Neural progenitor cell (in vitro differentiated cells): ENCODE results near the gene PCCA. TPM values are rescaled to one million over a fixed set of nuclear protein-coding genes. Genes with fewer than 3 reads are reported as not detected.

ENCODE experiments used
- DNase-seq: peaks from one replicate; pipeline ENCODE4 v3.0.0-alpha.2; 2016; ENCODE audit warnings: low spot score
- H2AFZ ChIP-seq: fragments of 200-600 bp; sonication (generic); replicated peaks from 2 replicates; pipeline ENCODE4 v1.6.1; 2016; ENCODE audit warnings: antibody characterized with exemption
- H3F3A ChIP-seq: fragments of 200-600 bp; sonication (generic); 2 replicates; pipeline ENCODE4 v1.6.1; 2016; ENCODE audit warnings: antibody characterized with exemption, low read depth
- H3K27ac ChIP-seq: fragments of 200-600 bp; sonication (generic); 2 replicates; pipeline ENCODE4 v1.5.1; 2016; ENCODE audit warnings: mild to moderate bottlenecking
- H3K27me3 ChIP-seq: fragments of 200-600 bp; sonication (generic); 2 replicates; pipeline ENCODE4 v1.6.1; 2016; ENCODE audit warnings: mild to moderate bottlenecking, moderate library complexity
- H3K36me3 ChIP-seq: fragments of 200-600 bp; sonication (generic); 2 replicates; pipeline ENCODE4 v1.5.1; 2016
- H3K4me1 ChIP-seq: fragments of 200-600 bp; sonication (generic); 2 replicates; pipeline ENCODE4 v1.6.1; 2016; ENCODE audit warnings: mixed run types
- H3K4me2 ChIP-seq: fragments of 200-600 bp; sonication (generic); 2 replicates; pipeline ENCODE4 v1.6.1; 2016
- H3K4me3 ChIP-seq: fragments of 200-600 bp; sonication (generic); 2 replicates; pipeline ENCODE4 v1.5.1; 2016
- H3K79me2 ChIP-seq: fragments of 200-600 bp; sonication (generic); 2 replicates; pipeline ENCODE4 v1.6.1; 2016; ENCODE audit warnings: low read depth
- H3K9ac ChIP-seq: fragments of 200-600 bp; sonication (generic); 2 replicates; pipeline ENCODE4 v1.6.1; 2016
- H3K9me3 ChIP-seq: fragments of 200-600 bp; sonication (generic); 2 replicates; pipeline ENCODE4 v1.5.1; 2016; ENCODE audit warnings: low read depth
- H4K20me1 ChIP-seq: fragments of 200-600 bp; sonication (generic); 2 replicates; pipeline ENCODE4 v1.6.1; 2016; ENCODE audit warnings: low read depth
- H3K27ac Mint-ChIP-seq: 3 replicates; pipeline ENCODE4 v1.8.0; 2021; ENCODE audit warnings: mixed read lengths
- H3K27me3 Mint-ChIP-seq: 2 replicates; pipeline ENCODE4 v1.8.0; 2022; ENCODE audit warnings: low read depth, mild to moderate bottlenecking, inconsistent platforms, moderate library complexity, mixed read lengths; ENCODE audit not compliant: insufficient read depth
- H3K36me3 Mint-ChIP-seq: 3 replicates; pipeline ENCODE4 v1.8.0; 2021; ENCODE audit warnings: mixed read lengths
- H3K4me1 Mint-ChIP-seq: 3 replicates; pipeline ENCODE4 v1.8.0; 2021; ENCODE audit warnings: mixed read lengths
- H3K4me3 Mint-ChIP-seq: 3 replicates; pipeline ENCODE4 v1.8.0; 2021; ENCODE audit warnings: mild to moderate bottlenecking, moderate library complexity, mixed read lengths
- H3K9me3 Mint-ChIP-seq: 3 replicates; pipeline ENCODE4 v1.8.0; 2020; ENCODE audit warnings: mixed read lengths
- EZH2 ChIP-seq: fragments of 200-600 bp; sonication (generic); IDR thresholded peaks from 2 replicates; pipeline ENCODE4 v1.6.1; 2017; ENCODE audit warnings: antibody characterized with exemption, mild to moderate bottlenecking, moderate library complexity
- EZH2phosphoT487 ChIP-seq: fragments of 200-600 bp; sonication (generic); IDR thresholded peaks from 2 replicates; pipeline ENCODE4 v1.6.1; 2017; ENCODE audit warnings: antibody characterized with exemption
- total RNA-seq: library from RNA; depleted of rRNA; stranded (reverse); fragments of >200 nt; gene quantifications from 2 replicates; pipeline ENCODE4 v1.2.3, GENCODE V29; 2015; ENCODE audit warnings: low replicate concordance
- TF ChIP-seq, protein P1 (sequence below): fragments of 200-600 bp; sonication (generic); IDR thresholded peaks from 2 replicates; pipeline ENCODE4 v1.5.1; 2017; ENCODE audit warnings: antibody characterized with exemption, mild to moderate bottlenecking

The PCCA gene
- total RNA-seq, 1 donor from 2014 or later, result 60.6 TPM

- no peaks in the 10 kb centered on the region for H4K20me1 ChIP-seq
- no peak overlapping the region for H3K27ac ChIP-seq
- DNase-seq, result no peak
- Mint-ChIP-seq H3K4me3 (no peak overlapping the region), H3K27ac (no peak overlapping the region), H3K27me3 (no peaks in the 10 kb centered on the region), H3K9me3 (no peaks in the 10 kb centered on the region), H3K36me3 (peaks cover 10% of the 10 kb centered on the region), H3K4me1 (peaks cover 49% of the 10 kb centered on the region)
- peaks cover 33% of the 10 kb centered on the region for H3K4me1 ChIP-seq
- no peaks in the 10 kb centered on the region for H3K27me3 ChIP-seq
- TF ChIP-seq, protein P1, sequence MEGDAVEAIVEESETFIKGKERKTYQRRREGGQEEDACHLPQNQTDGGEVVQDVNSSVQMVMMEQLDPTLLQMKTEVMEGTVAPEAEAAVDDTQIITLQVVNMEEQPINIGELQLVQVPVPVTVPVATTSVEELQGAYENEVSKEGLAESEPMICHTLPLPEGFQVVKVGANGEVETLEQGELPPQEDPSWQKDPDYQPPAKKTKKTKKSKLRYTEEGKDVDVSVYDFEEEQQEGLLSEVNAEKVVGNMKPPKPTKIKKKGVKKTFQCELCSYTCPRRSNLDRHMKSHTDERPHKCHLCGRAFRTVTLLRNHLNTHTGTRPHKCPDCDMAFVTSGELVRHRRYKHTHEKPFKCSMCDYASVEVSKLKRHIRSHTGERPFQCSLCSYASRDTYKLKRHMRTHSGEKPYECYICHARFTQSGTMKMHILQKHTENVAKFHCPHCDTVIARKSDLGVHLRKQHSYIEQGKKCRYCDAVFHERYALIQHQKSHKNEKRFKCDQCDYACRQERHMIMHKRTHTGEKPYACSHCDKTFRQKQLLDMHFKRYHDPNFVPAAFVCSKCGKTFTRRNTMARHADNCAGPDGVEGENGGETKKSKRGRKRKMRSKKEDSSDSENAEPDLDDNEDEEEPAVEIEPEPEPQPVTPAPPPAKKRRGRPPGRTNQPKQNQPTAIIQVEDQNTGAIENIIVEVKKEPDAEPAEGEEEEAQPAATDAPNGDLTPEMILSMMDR, result no peak
- TF ChIP-seq EZH2 (no peak), EZH2phosphoT487 (no peak)
- no peak overlapping the region for H3K4me2 ChIP-seq
- peaks cover 12% of the 10 kb centered on the region for H3F3A ChIP-seq
- no peaks in the 10 kb centered on the region for H3K36me3 ChIP-seq
- no peak overlapping the region for H3K4me3 ChIP-seq
- H3K9me3 ChIP-seq, result no peaks in the 10 kb centered on the region
- H2AFZ ChIP-seq, result no peak overlapping the region
- no peaks in the 10 kb centered on the region for H3K79me2 ChIP-seq
- H3K9ac ChIP-seq, result no peak overlapping the region
Measured at GRCh38 chr13:100519626-100520025, 430.7 kb downstream of the PCCA start.

GRCh38 chr13:100520936-100521850 is 432.3 kb downstream of the PCCA start:
- H4K20me1 ChIP-seq, result no peaks in the 10 kb centered on the region
- H3K27ac ChIP-seq, result no peak overlapping the region
- H3F3A ChIP-seq, result peaks cover 11% of the 10 kb centered on the region
- peak overlapping the region; percentile 42 for H3K4me2 ChIP-seq
- H3K9ac ChIP-seq, result no peak overlapping the region
- H3K9me3 Mint-ChIP-seq, result no peaks in the 10 kb centered on the region
- peaks cover 52% of the 10 kb centered on the region for H3K4me1 Mint-ChIP-seq
- no peaks in the 10 kb centered on the region for H3K9me3 ChIP-seq
- peaks cover 10% of the 10 kb centered on the region for H3K36me3 Mint-ChIP-seq
- no peak overlapping the region for H3K4me3 Mint-ChIP-seq
- no peaks in the 10 kb centered on the region for H3K36me3 ChIP-seq
- peaks cover 2% of the 10 kb centered on the region for H3K27me3 Mint-ChIP-seq
- DNase-seq, result peak; percentile 67
- TF ChIP-seq EZH2, result no peak
- no peak for TF ChIP-seq EZH2phosphoT487
- TF ChIP-seq, protein P1, result no peak
- H3K27ac Mint-ChIP-seq, result peak overlapping the region; percentile 22
- peaks cover 36% of the 10 kb centered on the region for H3K4me1 ChIP-seq
- H3K27me3 ChIP-seq, result no peaks in the 10 kb centered on the region
- no peaks in the 10 kb centered on the region for H3K79me2 ChIP-seq
- H3K4me3 ChIP-seq, result no peak overlapping the region
- H2AFZ ChIP-seq, result no peak overlapping the region

- Histone ChIP-seq H3K9ac (no peak overlapping the region), H3K4me1 (peaks cover 37% of the 10 kb centered on the region), H3K36me3 (no peaks in the 10 kb centered on the region), H3F3A (peaks cover 11% of the 10 kb centered on the region), H3K79me2 (no peaks in the 10 kb centered on the region), H2AFZ (no peak overlapping the region), H3K4me3 (no peak overlapping the region), H3K27me3 (no peaks in the 10 kb centered on the region), H3K4me2 (peak overlapping the region; percentile 24), H3K9me3 (no peaks in the 10 kb centered on the region), H3K27ac (no peak overlapping the region), H4K20me1 (no peaks in the 10 kb centered on the region)
- Mint-ChIP-seq H3K4me1 (peaks cover 51% of the 10 kb centered on the region), H3K4me3 (no peak overlapping the region), H3K36me3 (peaks cover 6% of the 10 kb centered on the region), H3K27me3 (peaks cover 5% of the 10 kb centered on the region), H3K9me3 (no peaks in the 10 kb centered on the region), H3K27ac (no peak overlapping the region)
- TF ChIP-seq EZH2, result no peak
- TF ChIP-seq, protein P1, result no peak
- no peak for TF ChIP-seq EZH2phosphoT487
- no peak for DNase-seq
Measured at GRCh38 chr13:100521851-100522617, 433.1 kb downstream of the PCCA start.
